ENCODE data around the gene ECI1.

ECI1 gene

DNA sequence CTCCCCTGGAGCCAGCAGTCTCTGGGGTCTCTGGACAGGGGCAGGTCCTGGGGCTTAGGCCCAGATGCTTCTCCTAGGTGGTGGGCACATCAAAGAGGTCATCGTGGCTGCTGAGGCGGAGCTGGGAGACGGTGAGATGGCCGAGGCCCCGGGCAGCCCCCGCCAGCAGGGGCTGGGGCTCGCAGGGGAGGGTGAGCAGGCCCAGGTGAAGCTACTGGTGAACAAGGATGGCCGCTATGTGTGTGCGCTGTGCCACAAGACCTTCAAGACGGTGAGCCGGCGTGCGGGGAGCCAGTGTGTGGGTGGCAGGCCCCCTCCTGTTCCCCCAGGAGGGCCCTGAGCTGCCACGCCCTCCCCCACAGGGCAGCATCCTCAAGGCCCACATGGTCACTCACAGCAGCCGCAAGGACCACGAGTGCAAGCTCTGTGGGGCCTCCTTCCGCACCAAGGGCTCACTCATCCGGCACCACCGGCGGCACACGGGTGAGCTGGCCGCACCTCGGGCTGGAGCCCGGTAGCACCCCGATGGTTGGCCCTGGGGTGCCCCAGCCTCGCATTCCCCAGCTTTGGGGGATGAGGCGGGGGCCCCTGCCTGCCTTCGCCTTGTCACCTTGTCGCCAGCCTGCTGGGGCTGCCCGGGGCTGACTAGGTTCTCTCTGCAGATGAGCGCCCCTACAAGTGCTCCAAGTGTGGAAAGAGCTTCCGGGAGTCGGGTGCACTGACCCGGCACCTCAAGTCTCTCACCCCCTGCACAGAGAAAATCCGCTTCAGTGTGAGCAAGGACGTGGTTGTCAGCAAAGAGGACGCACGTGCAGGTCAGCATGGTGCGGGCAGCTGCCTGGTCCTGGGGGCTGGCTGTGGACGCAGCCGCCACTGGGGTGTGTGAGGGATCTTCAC, 19.0 kb downstream of the ECI1 start:
- DNase-seq = no peak

DNA sequence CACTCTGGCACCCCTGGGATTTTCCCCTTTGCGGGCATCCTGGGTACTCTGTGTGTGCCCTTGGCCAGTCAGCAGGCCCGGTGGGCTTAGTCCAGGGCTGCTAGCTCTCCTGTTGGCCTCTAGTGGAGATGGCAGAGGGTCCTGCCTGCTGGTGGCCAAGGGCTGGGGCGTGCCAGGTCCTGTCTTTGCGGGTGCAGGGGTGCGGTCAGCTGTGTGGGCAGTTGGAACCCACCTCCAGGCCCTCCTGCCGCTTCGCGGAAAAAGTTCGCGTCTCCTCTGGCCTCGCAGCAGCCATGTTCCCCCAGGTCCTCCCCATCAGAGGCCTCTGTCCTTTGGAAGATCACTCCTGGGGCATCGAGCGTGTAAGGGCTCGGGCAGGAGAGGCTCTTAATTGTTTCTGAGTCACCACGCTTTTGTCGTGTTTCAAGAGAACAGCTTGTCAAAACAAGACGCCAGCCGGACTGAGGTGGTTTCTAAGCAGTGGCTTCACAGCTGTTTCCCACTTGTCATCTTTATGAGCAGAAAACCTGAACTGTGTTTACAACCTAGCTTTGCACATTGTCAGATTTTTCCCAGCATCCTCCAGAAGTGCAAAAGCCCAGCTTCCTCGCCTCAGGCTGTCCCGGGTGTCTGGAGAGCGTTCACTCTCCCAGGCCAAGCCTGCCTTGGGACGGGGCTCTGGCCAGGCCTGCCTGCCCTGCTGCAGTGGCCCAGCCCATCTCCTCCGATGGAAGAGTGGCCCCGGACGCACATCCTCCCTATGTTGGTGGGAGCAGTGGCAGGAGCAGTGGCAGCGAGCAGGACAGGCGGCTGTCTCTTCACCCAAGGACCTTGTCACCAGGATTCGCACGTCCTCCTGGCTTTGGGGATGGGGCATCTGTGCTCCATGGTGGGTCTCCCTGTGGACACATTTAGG, 20.1 kb downstream of the ECI1 start:
- DNase-seq = no peak

DNA sequence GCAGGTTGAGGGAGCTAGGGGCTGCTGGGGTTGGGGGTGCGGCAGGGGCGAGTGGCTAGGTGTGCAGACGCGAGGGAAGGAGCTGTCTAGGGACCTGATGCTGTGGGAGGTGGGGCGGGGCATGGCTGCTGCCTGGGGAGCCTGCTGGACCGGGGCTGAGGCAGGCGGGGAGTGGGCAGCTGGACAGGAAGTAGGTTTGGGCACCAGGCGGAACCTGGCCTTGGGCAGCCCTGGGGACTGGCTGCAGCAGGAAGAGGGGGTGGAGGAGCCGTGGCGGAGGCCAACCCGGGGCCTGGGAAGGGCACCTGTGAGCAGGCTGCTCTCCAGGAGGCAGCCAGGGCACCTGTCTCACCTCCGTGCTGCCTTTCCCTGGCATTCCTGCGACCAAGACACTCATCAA, 21.0 kb downstream of the ECI1 start:
- no peak for DNase-seq

DNA sequence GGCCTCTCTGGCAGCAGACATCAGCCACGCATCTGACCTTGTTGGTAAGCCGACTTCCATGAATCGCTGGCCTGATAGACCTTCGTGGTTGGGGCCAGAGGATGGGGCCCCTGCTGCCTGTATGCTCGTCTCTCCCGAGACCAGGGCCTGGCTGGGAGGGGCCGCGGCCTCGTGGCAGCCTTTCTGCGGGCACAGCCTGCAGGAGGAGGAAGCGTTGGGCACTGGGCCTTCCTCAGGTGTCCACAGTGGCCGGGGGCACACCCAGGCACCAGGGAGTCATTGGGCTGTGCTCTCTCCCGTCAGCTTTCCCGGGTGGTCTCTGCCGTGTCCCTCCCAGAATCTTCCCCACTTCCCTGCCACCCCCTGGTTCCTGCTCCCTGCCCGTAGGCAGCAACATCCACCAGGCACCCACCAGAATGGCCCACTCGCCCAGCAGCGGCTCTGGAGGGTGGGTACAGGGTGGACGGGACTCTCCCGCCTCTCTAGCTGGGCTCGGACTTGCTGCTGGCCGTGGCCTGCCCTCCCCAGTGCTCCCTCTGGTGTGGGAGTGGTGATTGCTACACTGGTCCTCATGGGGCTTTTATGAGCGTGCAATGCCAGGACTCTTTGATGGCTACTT, 21.6 kb downstream of the ECI1 start:
- DNase-seq = no peak

DNA sequence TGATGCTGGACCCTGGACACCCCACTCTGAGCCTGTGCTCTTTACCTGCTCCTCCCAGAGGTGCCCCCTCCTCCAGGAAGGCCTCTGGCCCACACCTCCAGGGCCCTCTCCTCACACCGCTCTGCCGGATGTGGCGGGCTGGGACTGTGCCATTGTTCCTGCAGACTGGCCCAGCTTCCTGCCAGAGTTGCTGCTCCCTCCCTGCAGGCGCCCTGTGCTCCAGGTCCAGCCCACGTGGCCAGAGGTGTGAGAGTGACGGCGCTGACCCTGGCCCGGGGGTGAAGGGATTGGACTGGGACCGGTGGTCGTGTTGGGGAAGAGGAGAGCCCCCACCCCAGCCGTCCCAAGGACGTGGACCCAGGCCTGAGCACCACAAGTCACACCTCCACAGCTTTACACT, 22.3 kb downstream of the ECI1 start:
- no peak for DNase-seq

DNA sequence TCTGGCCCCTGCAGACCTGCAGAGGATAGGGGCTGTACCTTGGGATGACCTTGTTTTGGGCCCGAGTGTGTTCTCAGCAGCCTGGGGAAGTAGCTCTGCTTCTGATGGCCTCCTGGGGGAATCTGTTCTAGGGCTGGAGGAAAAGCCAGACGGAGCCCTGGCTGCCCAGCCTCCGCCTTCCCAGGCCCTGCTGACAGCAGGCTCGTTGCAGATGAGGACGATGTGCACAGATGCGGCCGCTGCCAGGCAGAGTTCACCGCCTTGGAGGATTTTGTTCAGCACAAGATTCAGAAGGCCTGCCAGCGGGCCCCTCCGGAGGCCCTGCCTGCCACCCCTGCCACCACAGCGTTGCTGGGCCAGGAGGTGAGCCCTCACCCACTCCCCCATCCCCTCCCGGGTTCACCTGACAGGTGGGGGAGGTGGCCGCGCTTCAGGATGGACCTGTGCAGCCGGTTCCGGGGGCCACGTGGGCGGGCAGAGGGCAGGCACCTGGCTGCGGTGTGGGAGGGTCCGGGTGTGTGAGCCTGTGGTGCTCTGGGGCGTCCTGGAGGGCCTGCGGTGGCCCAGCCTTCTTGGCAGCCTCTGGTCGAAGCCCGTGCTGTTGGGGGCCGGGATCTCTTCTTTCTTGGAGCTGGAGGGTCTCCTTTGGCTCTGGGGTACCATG, 23.1 kb downstream of the ECI1 start:
- no peak for DNase-seq

DNA sequence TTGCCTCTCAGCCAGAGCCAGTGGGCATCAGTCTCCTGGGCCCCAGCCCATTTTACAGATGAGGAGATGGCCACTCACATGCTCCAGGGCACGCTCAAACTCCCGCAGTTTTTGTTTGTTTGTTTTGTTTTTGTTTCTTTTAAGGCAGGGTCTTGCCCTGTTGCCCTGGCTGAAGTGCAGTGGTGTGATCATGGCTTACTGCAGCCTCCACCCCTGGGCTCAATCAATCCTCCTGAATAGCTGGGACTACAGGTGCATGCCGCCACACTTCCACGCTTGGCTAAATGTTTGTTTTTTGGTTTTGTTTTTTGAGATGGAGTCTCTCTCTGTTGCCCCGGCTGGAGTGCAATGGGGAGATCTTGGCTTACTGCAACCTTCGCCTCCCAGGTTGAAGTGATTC, 24.5 kb downstream of the ECI1 start:
- no peak for DNase-seq

DNA sequence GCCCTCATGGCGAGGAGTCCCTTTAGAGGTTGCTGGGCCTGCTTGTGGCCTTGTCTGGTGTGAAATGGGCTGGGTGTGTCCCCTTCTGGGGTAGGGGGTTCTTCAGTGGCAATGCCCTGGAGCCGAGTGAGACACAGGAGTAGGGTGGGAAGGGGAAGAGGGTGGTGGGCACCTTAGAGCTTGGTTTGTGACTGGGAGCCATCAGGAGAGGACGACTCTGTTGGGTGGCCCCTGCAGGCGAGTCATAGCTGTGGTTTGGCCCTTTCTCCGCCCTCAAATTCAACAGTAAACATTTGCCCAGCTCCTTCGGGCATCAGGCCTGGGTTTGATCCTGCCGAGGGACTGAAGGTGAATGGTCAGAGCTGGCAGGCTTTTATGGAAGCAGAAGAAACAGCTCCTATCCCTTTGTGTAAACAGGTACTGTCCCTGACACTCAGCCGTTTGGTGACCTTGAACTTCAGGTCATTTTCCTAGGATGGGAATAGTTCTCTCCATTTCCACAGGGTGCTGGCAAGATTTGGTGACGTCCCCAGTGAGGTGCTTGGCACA, 25.1 kb downstream of the ECI1 start:
- no peak for DNase-seq

DNA sequence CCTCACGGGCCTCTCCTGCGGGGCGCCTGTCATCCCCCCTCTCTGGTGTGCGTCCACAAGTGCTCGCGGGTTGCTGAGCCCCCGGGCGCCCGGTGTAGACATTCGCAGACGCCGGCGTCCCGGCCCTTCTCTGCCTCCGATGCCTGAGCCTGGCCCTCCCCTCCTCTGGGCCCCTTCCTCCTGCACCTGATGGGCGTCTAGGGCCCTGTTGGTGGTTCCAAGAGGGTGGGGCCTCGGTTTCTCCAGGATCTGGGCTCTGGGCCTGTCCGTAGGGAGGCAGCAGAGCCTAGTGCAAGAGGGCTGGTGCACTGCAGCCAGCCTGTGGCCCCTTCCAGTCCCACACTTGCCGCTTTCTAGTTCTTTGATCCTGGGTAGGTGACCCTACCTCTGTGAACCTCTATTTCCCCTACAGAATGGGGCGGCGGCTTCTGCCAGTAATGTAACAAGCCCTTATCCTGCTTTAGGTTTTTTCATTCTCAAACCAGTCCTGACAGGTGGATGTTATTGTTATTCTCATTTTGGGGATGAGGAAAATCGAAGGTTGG, 27.4 kb downstream of the ECI1 start:
- no peak for DNase-seq

DNA sequence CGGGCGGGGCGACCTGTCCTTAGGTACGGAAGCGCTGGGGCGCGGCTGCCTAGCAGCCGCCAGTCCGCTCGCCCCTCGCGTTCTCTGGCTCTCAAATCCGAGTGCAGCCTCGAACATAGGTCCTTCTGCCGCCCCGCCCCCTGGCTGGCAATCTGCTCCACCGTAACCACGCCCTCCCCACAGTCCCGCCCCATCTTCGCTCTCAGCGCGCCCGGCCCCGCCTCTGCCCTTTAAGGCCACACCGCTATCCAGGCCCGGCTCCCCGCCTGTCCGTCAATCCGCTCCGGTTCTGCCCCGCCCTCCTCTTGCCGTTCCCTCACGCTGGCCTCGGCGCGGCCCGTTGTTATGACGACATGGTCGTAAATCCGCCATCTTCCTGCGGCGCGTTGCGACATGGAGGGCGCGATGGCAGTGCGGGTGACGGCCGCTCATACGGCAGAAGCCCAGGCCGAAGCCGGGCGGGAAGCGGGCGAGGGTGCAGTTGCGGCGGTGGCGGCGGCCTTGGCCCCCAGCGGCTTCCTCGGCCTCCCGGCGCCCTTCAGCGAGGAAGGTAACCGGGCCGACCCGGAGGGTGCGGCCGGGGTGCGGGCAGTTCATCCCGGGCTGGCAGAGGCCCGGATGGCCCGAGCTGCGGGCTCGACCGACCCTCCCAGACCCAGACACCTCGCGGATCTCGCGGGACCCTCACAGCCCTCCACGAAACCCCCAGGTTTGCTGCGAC, 28.0 kb downstream of the ECI1 start, which contains the start of gene E4F1:
Gene E4F1 (plus strand): TSS at position 371 of the 721 bp plus-strand sequence. CDS start 23 bp downstream, at position 394.
- peak; percentile 97 for DNase-seq

DNA sequence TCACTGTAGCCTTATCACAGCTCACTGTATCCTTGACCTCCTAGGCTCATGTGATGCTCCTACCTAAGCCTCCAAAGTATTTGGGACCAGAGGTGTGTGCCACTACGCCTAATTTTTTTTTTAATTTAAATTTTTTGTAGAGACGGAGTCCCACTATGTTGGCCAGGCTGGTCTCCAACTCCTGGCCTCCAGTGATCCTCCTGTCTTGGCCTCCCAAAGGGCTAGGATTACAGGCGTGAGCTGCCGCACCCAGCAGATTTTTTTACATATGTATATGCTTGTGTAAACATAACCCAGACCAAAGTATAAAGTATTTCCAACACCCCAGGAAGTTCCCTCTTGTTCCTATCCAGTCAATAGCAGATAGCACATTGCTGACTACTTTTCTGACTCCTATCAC, 35.1 kb downstream of the ECI1 start:
- DNase-seq = no peak

DNA sequence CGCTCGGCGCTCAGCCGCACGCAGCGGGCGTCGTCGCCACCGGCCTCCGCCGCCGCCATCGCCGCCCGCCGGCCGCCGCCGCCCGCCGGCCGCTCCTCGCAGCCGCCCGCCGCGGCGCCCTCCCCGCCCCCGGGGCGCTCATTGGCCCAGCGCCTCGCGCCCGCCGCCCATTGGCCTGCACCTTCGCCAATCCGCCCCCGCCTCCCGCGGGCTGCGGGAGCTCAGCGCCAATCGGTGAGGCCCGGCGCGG, 36.7 kb downstream of the ECI1 start, which contains the start of gene PGP:
Gene PGP (minus strand): TSS at position 122 of the 250 bp plus-strand sequence. CDS start 63 bp downstream, at position 59.
- DNase-seq = no peak

DNA sequence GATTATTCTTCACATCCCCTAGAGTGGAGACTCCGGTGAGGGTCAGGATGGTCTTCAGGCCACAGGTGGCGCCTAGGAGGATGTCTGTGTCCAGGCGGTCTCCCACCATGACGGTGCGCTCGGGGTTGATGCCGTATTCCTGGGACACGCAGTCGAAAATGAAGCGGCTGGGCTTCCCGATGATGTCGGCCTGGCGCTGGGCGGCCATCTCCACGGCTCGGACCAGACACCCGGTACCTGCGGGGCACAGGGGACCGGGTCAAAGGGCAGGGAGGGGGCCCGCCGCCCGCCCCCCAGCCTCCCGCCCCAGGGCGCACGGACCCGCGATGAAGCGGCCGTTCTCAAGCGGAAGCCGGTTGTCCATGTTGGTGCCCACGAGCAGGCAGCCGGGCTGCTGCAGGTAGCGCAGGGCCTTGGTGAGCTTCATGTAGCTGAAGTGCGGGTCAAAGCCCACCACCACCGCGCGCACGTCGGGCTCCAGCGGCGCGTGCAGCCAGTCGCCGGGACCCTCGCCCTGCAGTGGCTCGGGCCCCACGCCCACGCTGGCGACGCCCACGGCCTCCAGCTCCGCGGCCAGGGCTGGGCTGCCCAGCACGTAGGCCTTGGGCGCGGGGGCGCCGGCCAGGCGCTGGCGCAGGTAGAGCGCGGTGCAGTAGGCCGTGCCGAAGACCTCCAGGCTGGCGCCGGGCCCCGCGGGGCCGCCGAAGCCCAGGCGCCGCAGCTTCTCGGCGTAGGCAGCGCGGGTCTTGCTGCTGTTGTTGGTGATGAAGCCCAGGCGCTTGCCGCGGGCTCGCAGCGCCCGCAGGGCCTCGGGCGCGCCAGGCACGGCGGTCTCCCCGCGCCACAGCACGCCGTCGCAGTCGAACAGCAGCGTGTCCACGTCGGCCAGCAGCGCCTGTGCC, 37.3 kb downstream of the ECI1 start:
- no peak for DNase-seq

DNA sequence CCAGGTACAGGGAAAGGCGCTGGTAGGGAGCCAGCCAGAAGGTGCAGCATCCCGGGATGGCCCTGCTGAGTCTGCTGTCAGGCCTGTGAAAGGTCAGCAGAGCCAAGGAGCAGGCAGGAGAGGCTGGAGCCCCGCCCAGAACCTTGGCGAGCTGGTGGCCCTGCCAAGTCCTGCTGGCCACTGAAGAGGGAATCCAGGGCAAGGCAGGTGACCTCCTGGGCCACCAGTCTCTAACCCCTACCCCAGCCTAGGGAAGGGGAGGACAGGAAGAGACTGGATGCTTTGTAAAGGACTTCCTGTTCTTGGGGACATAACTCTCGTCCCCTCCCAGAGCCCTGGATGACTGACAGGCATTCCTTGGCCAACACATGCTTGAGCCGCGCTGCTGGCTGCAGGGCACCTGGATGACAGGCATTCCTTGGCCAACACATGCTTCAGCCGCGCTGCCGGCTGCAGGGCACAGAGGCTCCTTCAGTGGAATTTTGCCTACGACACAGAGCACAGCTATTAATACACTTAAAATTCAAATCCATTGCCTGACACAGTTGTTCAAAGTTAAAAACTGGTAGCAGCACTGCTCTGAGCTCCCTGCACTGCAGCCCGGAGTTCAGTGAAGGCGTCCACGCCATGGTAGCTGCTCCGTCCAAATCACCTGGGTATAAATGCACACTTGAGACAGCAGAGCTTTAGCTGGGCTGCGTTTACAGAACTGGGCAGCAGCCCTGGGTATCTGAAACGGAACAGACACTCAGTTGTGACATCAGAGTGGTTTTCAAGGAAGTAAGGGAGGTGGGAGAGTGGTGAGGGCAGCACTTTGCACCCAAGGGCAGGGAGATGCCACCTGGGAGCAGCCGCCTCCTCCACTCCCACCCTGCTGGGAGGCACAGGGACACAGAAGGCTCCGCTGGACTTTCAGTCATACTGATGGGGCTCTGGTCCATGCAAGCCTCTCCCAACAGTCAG, 38.7 kb downstream of the ECI1 start:
- DNase-seq = no peak

DNA sequence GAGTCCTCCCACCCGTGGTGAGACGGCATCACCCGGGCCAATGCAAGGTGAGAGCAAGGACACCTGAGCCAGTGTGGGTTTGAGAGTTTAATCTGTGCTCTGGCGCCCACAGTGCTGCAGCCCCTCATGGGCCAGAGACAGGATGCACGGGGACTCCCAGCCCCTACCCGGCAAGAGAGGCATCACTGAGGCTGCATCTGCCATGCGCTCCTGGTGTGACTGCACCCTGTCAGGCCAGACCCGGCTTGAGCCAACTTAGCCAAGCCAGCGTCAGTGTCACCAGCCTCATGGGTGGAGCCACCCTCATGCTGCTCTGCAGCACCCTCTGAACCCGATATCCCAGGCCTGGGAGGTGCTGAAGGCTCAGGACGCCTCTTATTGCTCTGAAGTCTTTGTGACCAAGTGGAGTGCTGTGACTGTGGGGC, 39.5 kb downstream of the ECI1 start:
- no peak for DNase-seq

DNA sequence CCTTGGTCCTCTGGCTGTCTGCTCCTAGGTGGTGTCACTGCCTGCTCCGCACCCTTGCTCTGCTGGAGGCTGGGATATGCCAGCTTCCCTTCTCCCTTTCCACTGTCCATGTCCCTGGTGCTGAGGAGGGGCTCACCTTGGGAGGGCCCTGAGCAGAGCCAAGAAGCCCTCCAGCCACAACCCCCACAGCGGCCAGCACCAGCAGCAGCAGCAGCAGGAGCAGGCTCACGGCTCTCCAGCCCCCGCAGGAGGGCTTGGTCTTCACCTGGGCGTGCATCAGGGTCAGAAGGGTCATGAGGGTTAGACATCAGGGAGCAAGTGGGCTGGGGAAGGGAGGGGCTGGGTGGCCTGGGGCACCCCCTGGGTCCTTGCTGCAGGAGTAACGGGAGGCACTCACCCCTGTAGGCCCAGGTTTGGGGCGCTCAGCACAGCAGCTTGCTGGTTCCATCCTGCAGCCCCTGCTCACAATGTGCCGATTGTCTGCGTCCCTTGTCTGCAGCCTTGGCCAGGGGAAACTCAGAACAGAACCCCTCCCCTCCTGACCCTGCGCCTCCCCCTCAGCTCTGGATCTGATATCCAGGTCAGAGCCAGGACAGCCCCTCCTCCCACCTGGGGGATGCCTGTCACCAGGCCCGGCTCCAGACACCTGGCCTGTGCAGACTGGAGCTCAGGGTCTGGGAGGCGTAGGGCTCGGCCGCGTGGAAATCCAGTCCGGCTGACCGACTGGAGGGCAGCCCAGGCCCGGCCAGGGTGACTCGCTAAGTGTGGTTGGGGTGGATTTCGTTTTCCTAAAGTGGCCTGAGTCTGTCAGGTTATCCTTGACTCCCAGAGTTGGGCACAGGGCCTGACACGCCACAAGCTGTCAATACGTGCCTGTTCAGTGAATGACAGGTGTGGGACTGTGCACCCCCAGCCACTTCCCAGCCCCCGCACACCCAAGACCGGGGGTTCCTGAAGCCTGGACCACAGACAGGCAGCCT, 40.7 kb downstream of the ECI1 start, which contains the start of gene BRICD5:
Gene BRICD5 (minus strand): TSS at position 478 of the 980 bp plus-strand sequence. CDS start 30 bp downstream, at position 448.
- no peak for DNase-seq

DNA sequence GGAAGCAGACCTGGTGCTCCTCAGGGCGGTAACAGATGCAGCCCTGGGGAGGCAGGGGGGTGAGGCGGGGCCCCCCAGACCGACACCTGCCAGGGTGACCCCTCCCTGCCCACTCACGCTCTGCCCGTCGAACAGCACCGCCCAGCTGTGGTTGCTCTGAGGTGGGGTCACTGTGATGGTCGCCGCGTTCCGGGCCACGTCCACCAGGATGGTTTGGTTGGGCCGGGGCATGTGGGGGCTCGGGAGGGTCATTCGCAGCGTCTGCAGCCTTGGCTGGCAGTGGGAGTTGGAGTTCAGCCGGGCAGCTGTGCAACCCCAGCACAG, 41.4 kb downstream of the ECI1 start:
- DNase-seq = no peak

Measured in NCI-H446 treated with DMSO at 0.1 percent for 48 hours (cell line).